ENCODE results near the gene NEURL1.

NEURL1 gene

DNA sequence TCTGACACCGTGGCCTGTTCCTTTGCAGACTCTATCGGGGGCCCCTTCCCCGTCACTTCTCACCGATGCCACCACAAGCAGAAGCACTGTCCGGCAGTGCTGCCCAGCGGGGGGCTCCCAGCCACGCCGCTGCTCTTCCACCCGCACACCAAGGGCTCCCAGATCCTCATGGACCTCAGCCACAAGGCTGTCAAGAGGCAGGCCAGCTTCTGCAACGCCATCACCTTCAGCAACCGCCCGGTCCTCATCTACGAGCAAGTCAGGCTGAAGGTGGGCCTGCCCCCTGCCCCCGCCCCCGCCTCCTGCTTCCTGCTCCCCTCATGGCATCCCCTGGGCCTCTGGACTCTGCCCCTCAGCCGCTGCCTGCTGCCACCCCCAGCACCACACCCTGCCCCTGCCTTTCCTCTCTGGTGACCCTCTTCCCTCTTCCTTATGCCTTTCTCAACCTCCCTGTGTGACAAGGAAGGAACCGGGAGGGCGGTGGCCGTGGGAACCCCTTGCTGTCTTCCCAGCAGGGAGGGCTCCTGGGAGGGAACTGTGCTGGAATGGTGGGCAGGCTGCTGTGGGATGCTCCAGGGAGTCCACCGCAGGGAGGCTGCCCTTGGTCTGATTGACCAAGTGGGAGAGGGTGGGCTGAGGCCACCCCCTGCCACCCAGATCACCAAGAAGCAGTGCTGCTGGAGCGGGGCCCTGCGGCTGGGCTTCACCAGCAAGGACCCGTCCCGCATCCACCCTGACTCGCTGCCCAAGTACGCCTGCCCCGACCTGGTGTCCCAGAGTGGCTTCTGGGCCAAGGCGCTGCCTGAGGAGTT lies 77.5 kb downstream of the NEURL1 start:
- DNase-seq, result no peak

DNA sequence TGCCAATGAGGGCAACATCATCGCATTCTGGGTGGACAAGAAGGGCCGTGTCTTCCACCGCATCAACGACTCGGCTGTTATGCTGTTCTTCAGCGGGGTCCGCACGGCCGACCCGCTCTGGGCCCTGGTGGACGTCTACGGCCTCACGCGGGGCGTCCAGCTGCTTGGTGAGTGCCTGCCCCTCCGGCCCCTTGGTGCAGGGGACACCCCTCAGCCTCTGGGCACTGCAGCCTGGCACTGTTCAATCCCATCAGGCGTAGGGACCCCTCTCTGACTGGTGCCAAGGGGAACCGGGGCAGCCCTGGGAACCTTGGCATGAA lies 78.1 kb downstream of the NEURL1 start:
- DNase-seq, result no peak

DNA sequence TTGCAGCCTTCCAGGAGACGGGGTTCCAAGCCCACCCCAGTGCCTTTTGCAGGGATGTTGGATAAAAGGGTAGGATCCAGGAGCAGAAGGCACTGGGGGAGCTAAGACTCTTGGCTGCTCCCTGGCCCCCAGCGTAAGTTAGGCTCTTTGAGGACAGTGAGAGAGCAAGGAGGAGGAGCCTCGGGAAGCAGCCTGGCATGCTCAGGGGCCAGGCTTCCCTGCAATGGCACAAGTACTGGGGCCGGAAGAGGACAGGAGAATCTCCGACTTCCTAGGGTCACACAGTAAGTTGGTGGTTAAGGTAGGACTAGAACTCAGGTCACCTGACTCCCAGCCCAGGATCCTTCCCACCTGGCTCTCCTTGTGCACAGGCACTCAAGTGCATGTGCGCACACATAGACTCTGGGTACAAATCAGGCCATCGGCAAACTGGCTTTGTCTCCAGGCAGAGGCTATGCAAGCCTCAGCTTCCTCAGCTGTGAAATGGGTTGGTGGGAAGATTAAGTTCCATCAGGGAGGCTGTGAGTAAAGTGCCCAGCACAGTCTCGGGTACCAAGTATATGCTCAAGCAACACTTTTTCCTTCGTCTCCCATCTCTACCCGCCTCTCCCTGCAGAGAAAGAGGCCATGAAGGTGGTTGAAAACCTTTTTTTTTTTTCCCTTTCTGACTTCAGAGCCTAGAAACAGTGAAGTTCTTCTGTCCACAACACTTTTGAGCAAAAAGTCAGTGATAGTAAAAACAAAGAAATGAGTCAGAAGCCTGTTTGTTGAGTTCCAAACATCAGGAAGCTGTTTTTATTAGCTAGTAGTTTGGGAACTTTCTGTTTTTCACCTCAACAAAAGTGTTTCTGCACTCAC lies 79.1 kb downstream of the NEURL1 start:
- no peak for DNase-seq

DNA sequence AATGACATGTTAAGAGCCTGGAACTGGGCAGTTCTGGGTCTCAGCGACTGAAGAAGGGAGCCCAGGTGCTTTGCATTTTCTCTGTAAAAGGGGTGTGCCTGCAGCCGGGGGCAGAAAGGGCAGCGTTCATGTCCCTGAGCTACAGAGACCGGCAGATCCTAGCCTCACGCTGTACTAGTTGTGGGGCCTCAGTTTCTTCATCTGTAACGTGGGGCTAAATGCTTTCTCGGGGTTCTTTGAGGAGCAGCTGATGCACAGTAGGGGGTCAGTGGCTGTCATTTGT lies 79.6 kb downstream of the NEURL1 start:
- no peak for DNase-seq

DNA sequence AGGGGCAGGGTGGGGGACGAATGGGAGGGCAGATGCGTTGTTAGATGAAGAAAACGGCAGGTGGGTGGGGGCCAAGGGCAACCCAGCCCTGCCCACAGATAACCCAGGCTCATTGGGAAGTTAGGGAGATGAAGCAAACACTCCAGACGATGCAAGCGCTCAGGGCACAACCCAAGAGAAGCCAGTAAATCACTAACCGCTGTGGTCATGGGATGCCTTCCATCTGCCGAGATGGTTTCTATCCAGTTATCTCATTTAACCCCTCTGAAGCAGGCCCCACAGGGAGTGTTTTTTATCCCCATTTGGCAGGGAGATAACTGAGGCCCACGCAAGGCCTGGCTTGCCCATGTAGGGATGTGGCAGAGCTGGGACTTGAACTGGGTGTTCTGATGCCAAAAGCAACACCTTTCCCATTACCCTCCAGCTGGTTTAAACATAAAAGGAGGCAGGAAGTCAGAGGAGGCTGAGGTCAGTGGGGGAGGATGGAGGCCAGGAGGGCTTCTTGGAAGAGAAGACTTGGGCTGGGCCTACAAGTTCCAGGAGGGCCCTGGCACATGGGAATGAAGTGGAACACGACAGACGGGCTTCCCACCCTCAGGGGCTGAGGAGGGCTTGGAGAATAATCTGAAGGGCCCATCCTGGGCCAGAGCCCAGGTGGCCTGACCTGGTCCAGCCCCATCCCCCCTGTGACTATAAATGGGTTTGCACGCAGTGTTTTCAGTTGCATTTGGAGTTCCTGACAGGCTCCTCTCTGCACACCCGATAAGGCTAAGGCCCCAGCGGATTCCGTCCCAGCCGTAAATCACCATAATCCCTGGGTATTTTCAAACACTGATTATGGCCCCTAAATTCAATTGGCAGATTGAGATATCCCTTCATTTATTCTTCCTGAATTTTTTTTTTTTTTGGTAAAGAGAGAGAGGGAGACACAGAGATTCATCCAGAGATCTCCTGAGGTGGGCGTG lies 80.9 kb downstream of the NEURL1 start:
- DNase-seq, result no peak

DNA sequence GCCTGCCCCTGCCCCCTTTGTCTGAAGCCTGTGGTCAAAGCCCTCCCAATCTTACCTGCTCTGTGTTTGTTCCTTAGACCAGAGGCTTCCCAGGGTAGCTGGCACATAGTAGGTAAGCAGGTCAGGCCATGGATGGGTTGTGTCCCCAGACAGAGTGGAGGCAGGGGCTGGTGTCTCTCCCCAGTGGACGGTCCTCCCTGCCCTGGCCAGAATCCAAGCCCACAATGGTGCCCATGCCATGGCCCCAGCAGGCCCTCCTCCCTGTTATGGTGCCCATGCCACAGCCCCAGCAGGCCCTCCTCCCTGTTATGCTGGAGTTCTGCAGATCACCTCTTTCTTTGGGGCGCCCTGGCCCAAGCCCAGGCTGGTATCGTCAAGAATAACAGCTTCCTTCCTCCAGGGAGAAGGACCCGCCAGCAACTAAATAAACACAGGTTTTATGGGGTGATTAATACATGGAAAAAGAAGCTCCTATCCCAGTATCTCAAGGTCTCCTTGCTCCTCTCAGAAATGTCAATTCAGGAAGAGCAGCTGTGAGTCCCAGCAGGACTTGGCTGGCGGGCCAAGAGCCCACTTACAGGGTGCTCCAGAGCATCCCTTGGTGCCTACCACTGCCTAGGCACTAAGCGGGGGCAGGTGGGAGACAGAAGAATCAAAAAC lies 82.0 kb downstream of the NEURL1 start:
- DNase-seq, result peak; percentile 11

DNA sequence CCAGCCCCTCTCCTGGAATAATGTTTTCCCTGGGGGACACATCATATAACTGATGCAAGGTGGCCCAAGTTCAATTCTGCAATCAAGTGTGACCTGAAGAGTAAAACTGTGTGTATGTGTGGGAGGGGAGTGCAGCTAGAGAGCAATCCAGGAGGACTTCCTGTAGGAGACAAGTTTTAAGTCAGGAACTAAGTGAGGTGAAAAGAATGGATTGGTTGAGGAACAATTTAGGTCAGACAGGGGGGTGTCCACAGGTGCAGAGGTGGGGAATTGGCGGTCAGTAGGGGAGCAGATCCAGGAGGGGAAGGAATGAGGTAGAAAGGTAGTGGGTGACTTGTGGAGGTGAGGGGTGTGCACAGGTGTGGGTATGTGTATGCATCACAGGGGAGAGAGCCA lies 82.6 kb downstream of the NEURL1 start:
- no peak for DNase-seq

DNA sequence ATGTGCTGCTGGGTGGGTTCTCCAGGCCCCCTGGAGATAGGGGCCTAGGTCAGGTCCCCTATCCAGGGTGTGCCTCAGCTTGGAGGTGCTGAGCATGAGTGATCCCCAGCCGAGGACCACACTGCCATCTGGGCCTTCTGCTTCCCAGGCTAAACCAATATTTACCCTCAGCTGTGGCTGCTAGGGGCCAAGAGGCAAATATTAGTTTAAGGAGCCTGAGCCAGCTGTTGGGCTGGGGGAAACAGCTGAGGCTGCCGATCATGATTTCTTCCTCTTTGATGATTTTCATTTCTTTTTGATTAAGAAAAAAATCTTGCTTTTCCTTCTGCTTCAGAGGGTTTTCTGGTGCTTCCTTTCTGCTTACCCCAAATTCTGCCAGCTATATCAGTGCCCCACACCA lies 83.4 kb downstream of the NEURL1 start:
- peak; percentile 54 for DNase-seq

DNA sequence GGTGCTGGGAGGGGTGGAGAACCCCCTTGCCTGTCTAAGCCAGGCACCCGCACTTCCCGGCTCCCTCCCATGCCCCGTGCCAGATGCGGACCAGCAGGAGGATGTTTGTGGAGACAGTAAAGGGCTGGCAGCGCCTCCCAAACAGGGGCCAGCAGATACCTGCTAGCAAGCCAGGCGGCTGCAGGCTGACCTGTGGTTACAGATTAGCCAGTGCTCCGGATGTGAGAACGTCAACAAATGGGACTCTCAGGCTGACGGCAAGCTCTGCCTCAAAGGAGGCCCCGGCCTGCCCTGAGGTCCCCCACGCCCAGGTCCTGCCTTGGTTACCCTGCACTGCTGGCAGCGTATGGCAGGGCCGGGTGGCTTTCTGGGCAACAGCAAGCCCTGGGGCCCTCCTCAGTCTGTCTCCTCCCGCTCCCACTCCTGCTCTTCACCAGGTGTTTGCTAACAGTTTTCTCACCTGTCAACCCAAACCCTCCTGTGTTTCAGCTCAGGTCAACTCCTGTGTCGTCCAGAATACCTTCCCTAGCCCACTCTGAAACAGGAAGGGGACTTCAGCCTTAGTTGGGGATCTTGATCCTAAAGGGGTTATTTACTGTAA lies 85.4 kb downstream of the NEURL1 start:
- DNase-seq, result peak; percentile 7

DNA sequence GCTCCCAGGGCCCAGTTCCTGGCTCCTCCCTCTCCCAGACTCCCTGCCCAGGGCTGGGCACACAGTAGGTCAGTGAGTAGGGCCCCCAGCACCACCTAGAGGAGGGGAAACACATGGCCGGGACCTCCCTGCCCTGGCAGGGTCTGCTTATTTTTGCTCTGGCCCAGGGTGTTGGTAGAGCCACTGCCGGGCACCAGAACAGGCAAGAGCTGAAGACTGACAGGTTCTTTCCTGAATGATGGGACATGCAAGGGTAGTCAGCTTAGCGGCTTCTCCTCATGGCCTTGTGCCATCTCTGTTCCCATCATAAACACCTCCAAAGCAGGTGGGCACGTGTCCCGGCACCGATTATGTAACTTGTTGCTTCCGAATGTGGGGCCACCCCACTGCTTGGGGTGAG lies 86.5 kb downstream of the NEURL1 start:
- DNase-seq, result no peak

DNA sequence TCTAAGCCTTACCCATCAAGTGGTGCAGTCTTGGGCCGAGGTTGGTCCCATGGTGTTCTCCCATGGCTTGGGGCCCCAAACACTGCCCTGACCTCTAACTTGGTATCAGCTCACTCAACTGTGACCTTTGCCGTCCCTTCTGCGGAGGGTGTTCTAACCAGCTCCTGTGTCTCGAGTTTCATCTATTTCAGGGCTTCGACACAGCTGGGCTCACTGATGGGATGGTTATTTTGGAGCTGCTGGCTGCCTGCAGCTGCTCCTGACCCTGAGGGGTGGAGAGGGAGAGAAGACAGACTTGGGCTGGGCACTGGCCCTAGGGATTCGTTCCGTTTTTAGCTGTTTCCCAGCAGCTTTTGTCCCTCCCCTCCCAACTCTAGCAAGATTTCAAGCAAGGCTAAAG lies 86.9 kb downstream of the NEURL1 start:
- DNase-seq, result no peak

DNA sequence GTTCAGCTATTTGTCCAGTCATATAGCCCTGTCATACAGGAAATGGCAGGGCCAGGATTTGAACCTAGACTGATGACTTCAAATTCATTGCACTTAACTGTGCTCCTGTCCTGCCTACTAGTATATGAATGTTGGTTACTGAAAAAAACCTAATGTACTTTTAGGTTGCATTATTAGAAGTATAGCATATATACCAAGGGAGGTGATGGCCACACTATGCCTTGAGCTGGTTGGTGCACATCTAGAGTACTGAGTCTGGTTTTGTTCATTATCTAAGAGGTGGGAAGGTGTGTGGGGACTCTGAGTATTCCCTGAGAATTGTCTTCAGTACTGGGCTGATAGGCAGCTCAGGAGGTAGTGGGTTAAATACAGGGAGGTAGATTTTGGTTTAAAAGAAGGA lies 88.0 kb downstream of the NEURL1 start:
- no peak for DNase-seq

DNA sequence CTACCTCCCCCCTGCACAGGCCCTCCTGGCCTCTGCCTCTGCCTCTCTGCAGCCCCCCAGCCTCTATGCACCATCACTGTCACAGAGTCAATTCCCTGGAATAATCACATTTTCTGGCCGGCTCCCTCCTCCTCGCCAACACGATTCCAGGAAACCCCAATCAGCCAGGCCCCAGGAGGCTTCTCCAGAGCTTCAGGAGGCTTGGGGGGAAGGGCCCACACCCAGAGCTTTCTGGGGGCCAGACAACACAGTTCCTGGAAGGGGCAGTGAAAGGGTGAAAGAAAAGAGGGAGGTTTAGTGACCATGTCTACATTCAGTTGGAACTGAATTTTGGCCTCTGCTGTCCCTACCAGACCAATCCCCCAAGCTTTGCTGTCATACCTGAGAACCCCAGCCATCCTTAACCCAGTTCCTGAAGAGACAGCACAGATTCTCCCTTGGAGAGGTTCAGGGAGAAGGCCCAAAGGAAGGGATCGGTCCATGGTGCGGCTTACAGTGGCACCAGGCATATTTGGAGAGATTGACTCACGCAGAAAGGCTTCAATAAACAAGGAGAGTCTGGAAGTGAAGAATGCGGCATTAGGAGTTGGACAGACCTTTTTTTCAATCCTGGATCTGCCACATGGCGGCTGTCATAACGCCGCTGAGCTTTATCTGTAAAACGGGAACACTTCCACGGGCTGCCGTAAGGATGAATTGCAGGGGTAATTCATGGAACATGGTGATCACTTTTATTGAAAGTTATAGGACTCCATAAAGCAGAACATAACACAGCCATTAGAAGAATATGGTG lies 89.0 kb downstream of the NEURL1 start:
- no peak for DNase-seq

DNA sequence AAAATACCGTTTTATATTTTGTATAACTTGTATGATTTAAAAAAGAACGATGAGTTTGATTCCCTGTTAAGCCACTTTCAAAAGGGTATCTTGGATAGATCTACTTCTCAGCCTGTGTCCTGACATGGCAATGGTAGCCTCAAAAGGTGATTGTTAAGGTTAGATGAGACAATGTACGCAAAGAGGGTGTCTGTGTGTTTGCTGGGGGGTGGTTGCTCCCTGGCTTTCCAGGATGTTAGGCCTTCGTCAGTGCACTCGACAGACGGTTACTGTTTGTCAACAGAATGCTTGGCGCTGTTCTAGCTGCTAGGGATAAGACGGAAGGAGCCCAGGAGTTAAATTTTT lies 90.3 kb downstream of the NEURL1 start:
- DNase-seq, result peak; percentile 43

DNA sequence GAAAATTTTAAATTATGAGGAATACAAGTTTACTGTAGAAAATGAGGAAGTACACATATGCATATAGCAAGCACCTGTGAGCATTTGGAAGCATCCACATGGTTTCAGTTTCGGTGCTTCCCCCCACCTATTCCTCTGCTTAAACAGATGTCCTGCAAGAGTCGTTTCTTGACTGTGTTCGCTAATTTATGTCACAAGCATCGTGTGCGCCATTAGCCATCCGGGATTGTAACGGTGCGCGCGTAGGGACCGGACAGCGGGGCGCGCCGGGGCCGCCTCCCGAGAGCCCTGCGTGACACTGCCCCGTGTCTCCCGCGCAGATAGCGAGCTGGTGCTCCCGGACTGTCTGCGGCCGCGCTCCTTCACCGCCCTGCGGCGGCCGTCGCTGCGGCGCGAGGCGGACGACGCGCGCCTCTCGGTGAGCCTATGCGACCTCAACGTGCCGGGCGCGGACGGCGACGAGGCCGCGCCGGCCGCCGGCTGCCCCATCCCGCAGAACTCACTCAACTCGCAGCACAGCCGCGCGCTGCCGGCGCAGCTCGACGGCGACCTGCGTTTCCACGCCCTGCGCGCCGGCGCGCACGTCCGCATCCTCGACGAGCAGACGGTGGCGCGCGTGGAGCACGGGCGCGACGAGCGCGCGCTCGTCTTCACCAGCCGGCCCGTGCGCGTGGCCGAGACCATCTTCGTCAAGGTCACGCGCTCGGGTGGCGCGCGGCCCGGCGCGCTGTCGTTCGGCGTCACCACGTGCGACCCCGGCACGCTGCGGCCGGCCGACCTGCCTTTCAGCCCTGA lies 90.9 kb downstream of the NEURL1 start:
- peak; percentile 16 for DNase-seq

DNA sequence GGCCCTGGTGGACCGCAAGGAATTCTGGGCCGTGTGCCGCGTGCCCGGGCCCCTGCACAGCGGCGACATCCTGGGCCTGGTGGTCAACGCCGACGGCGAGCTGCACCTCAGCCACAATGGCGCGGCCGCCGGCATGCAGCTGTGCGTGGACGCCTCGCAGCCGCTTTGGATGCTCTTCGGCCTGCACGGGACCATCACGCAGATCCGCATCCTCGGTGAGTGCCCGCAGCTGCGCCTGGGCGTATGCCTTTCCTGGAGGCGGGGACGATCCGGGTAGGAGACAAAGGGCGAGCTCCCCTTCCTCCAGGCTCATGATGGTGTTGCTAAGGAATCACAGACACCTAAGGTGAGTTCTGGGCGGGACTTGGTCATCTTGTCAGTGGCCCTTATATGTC lies 91.5 kb downstream of the NEURL1 start:
- DNase-seq, result no peak

DNA sequence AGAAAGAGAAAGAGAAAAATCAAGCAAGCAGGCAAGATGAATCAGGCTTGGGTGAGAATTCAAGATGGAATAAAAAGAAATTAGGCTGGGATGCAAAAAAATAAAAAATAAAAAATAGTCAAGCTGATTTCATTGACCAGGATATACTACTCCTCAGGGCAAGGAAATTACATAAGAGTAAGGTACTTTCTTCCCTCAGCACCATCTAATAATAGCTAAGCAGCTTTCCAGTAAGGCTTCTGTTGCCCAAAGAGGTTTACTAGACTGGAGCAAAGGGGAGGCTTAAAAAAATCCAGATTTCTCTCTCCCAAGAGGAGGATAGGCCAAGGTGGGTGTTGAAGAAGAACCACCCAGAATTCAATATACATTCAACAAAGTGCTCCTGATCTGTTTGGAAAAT lies 93.6 kb downstream of the NEURL1 start:
- no peak for DNase-seq

DNA sequence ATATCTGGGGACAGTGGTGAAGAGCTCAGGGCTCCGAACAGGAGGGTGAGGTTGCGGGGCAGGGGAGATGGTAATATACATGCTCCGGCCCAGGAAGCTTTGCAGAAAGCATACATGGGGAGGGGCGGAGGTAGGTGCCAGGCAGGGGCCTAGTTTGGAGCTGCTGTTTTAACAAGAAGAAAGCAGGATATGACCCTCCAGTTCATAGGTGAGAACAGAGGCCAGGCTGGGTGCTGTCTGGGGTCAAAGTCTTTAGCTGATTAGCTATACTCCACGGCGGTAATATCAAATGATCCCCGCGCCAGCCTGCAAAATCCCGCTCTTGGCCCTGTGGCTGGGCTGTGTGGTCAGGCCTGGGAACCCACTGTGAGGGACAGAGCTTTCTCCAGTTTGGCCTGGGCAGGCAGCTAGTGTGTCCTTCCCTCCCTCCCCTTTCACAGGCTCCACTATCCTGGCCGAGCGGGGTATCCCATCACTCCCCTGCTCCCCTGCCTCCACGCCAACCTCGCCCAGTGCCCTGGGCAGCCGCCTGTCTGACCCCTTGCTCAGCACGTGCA lies 95.6 kb downstream of the NEURL1 start:
- DNase-seq, result no peak

DNA sequence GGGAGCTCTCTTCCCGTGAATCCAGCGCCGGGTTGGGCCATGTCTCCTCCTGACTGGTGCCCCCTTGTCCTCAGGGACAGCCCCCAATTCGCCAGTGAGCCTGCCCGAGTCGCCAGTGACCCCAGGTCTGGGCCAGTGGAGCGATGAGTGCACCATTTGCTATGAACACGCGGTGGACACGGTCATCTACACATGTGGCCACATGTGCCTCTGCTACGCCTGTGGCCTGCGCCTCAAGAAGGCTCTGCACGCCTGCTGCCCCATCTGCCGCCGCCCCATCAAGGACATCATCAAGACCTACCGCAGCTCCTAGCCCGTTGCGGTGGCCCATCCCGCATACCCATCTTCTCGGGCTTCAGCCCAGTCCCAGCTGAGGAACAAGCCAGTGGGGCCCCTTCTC lies 96.6 kb downstream of the NEURL1 start:
- no peak for DNase-seq

DNA sequence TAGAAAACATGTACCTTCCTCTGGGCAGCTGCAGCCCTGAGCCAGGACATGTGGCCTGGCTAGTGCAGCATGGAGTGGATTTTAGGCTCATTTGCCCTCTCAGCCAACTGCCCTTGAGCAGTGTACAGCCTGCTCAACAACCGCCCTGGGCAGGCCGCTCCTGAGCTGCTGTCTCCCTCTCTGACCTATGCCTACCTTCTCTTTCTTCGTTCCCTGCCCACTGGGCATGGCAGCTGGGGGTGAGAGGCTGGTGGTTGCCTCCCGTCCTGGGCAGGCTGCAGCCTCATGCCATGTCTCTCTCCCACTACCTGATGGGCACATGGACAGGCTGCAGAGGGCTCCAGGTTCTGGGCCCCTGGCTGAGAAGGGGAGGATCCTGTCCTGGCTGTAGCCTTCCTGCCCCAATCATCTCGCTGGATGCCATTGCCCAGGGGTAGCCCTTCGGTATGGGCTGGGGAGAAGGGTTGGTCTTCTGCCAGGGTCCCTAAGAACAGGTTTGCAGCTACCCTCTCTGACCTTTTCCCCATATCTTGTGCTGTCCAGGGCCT lies 97.3 kb downstream of the NEURL1 start:
- no peak for DNase-seq

Data from NCI-H2029 (cell line).